ENCODE results near the gene ZNF827. TPM values are rescaled to one million over a fixed set of nuclear protein-coding genes. Genes with fewer than 3 reads are reported as not detected.

ZNF827 gene
- total RNA-seq, 1 experiment from 2014 or later = 29.4 TPM

- no peak overlapping the region for H3K9ac ChIP-seq (ENCODE audit: extremely low read depth, insufficient read length, low read length)
- Mint-ChIP-seq H3K4me3 (no peak overlapping the region), H3K36me3 (ENCODE audit: insufficient read depth in 1 of 3, low read depth in 3 of 3) (peaks cover 78 to 90% (median 84%) of the 10 kb centered on the region in 3 experiments), H3K27ac (peak overlapping the region in 1 of 3 experiments; percentile 17; a peak in 1 of 7 replicates), H3K4me1 (peaks cover 5 to 6% of the 10 kb centered on the region in 2 experiments), H3K27me3 (ENCODE audit: low read depth) (no peaks in the 10 kb centered on the region), H3K9me3 (peaks cover 12 to 17% of the 10 kb centered on the region in 2 experiments)
- no peak overlapping the region for H3K4me2 ChIP-seq (ENCODE audit: insufficient read depth, insufficient read length, low read length)
- no peak overlapping the region for H4K91ac ChIP-seq (ENCODE audit: insufficient read length, low read depth, low read length)
- peaks cover 7% of the 10 kb centered on the region for H3K9me3 ChIP-seq (ENCODE audit: control insufficient read depth, low read depth, low read length)
- H4K5ac ChIP-seq (ENCODE audit: insufficient read length, low read depth, low read length) = no peak overlapping the region
- no peak overlapping the region for H3K27ac ChIP-seq (ENCODE audit: insufficient read length, low read depth, low read length)
- no CpG with 5 or more reads among the region's 8 CpGs for WGBS (ENCODE audit: extremely low coverage, insufficient read length, low lambda C conversion rate)
- H3K79me2 ChIP-seq (ENCODE audit: insufficient read depth, low read length) = no peaks in the 10 kb centered on the region
- no peaks in the 10 kb centered on the region; the same call in 1 of the 2 replicates for H3K27me3 ChIP-seq (ENCODE audit: insufficient read depth, low read length)
- H3T11ph ChIP-seq (ENCODE audit: low read length) = no peak overlapping the region
- no peak overlapping the region for H2AK5ac ChIP-seq (ENCODE audit: insufficient read length, low read length)
- no peak for DNase-seq
- H3K4me1 ChIP-seq (ENCODE audit: insufficient read depth, low read length) = no peaks in the 10 kb centered on the region
- no peak overlapping the region for H2BK120ac ChIP-seq (ENCODE audit: low read depth, low read length, poor library complexity, severe bottlenecking)
- H3K4ac ChIP-seq (ENCODE audit: low read depth, low read length) = no peak overlapping the region
- no peak overlapping the region for H3K14ac ChIP-seq (ENCODE audit: insufficient read depth, low read length)
- no peak overlapping the region for H3K18ac ChIP-seq (ENCODE audit: insufficient read length, low read depth, low read length)
- H4K20me1 ChIP-seq (ENCODE audit: control insufficient read depth, insufficient read depth, insufficient read length) = no peaks in the 10 kb centered on the region
- no peak overlapping the region for H3K23ac ChIP-seq (ENCODE audit: insufficient read length, low read depth, low read length)
- no peak overlapping the region for H3K56ac ChIP-seq (ENCODE audit: insufficient read length, low read depth, low read length)
- no peaks in the 10 kb centered on the region for H3K79me1 ChIP-seq (ENCODE audit: insufficient read depth, low read depth, low read length, poor library complexity, severe bottlenecking)
- H4K8ac ChIP-seq (replicated peaks; ENCODE audit: insufficient read length, low read depth, low read length) = no peak overlapping the region
- H2BK5ac ChIP-seq (ENCODE audit: insufficient read length, low read length) = no peak overlapping the region
- H2BK12ac ChIP-seq (ENCODE audit: insufficient read length, low read depth, low read length) = no peak overlapping the region
- H3K23me2 ChIP-seq (ENCODE audit: insufficient read length, low read depth, low read length, poor library complexity, severe bottlenecking) = no peaks in the 10 kb centered on the region
- no peak overlapping the region for H2BK20ac ChIP-seq (ENCODE audit: low read depth, low read length, poor library complexity, severe bottlenecking)
- no peak overlapping the region for H2BK15ac ChIP-seq (ENCODE audit: low read depth, low read length)
- no peak overlapping the region for H2AFZ ChIP-seq (ENCODE audit: low read length)
- TF ChIP-seq CTCF (conservative IDR thresholded peaks at IDR 0.05) = no peak
These were observed 125.7 kb downstream of the ZNF827 start for GRCh38 chr4:145812919-145813318.

Data from H9 (cell line).